Regular cardiac myocyte (primary cell): ENCODE results near the gene KBTBD13. TPM values are rescaled to one million over a fixed set of nuclear protein-coding genes. Genes with fewer than 3 reads are reported as not detected.

ENCODE experiments used
- total RNA-seq: library from RNA; depleted of rRNA; stranded (reverse); fragments of >200 nt; gene quantifications from 2 replicates; pipeline ENCODE4 v1.2.3, GENCODE V29; 2014

The KBTBD13 gene
- not detected in 2 replicates for total RNA-seq

GRCh38 chr15:65076486-65077290 is at the start of gene KBTBD13:
TSS of gene KBTBD13 (plus strand) at chr15:65076746. CDS start at chr15:65076816, 70 bp downstream.

GRCh38 chr15:65028921-65029735 is 47.4 kb upstream of the KBTBD13 start, which contains the start of gene MTFMT:
TSS of gene MTFMT (minus strand) at chr15:65029639. CDS start at chr15:65029613, 26 bp downstream.

GRCh38 chr15:65044724-65045481 is 31.6 kb upstream of the KBTBD13 start, which contains the start of gene SLC51B:
TSS of gene SLC51B (plus strand) at chr15:65045387. CDS start at chr15:65050005, 4,618 bp downstream.

GRCh38 chr15:65067645-65068402 is 8.7 kb upstream of the KBTBD13 start, which contains the start of gene RASL12:
TSS of gene RASL12 (minus strand) at chr15:65067991. CDS start at chr15:65067835, 156 bp downstream.

GRCh38 chr15:65115086-65115485 is 38.5 kb downstream of the KBTBD13 start, which contains the start of gene UBAP1L:
TSS of gene UBAP1L (minus strand) at chr15:65115200. CDS start at chr15:65106215, 8,985 bp downstream.

Other genes with a start within 250 kb of the KBTBD13 start
- 12.7 and 14.4 TPM in 2 replicates for gene PLEKHO2, start 234.8 kb upstream of the KBTBD13 start, total RNA-seq
- gene ANKDD1A, start 164.8 kb upstream of the KBTBD13 start, total RNA-seq, result 0.38 and 2.3 TPM in 2 replicates
- 62.5 and 73.0 TPM in 2 replicates for gene SPG21, start 86.8 kb upstream of the KBTBD13 start, total RNA-seq
- 27.0 and 27.9 TPM in 2 replicates for gene MTFMT, start 47.1 kb upstream of the KBTBD13 start, total RNA-seq
- not detected in 2 replicates for gene SLC51B, start 31.4 kb upstream of the KBTBD13 start, total RNA-seq
- gene RASL12, start 8.8 kb upstream of the KBTBD13 start, total RNA-seq, result 0.19 and 1.1 TPM in 2 replicates
- 0.96 and 1.1 TPM in 2 replicates for gene UBAP1L, start 38.5 kb downstream of the KBTBD13 start, total RNA-seq
- gene PDCD7, start 57.1 kb downstream of the KBTBD13 start, total RNA-seq, result 13.0 and 24.9 TPM in 2 replicates
- gene CLPX, start 108.6 kb downstream of the KBTBD13 start, total RNA-seq, result 29.9 and 47.5 TPM in 2 replicates
- gene CILP, start 134.7 kb downstream of the KBTBD13 start, total RNA-seq, result under 0.01 TPM in 1 of 2 replicates, not detected in the other
- 1.9 and 2.0 TPM in 2 replicates for gene PARP16, start 210.1 kb downstream of the KBTBD13 start, total RNA-seq
- not detected in 2 replicates for gene RNU5A-1, start 219.3 kb downstream of the KBTBD13 start, total RNA-seq
- not detected in 2 replicates for gene RNU5B-1, start 227.9 kb downstream of the KBTBD13 start, total RNA-seq